AG20443 (cell line): ENCODE results near the gene FGF13.

Experiments used
- DNase-seq: peaks from one replicate; pipeline ENCODE4 v3.0.0; 2012; ENCODE audit warnings: low spot score, mixed read lengths

Gene FGF13

DNA sequence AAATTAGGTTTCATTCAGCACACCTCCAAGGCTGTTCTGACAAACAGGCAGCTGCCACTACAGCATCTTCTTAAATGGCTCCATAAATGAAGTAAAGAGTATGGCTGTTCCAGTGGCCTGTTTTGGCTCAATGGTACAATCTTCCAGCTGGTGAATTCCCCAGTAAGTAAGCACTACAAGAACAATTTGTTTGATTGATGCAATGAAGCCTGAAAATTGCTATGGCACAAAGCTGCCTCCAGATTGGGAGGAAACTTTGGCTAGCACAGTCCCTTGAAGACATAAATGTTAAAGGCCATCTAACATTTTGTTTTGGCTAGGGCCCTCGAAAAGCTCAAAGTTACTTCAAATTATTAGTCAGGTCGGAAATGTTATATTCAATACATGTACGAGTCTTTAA, 47.5 kb downstream of the FGF13 start:
- DNase-seq: no peak

- peak; percentile 4 for DNase-seq
These were observed 60.0 kb downstream of the FGF13 start for GRCh38 chrX:138651494-138651893.

DNA sequence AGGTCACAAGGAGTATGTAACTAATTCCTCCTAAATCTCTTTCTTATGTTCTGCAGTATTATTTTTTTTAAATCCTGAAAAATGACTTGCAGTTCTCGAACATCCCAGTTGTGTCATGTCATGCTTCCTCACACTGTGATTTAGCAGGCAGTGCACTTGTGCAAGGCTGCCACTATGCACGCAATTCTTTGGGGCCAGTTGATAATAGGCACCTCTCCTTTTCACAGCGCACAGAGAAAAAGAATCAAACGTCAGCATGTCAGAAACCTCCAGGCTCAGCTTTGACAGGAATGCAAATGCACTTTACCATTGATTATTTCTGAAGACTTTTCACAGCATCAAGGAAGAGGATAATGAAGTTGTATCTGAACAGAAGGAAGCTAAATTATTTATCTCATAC, 62.9 kb downstream of the FGF13 start:
- DNase-seq: no peak

- peak; percentile 8 for DNase-seq
These were observed 72.5 kb downstream of the FGF13 start for GRCh38 chrX:138638996-138639395.
